ENCODE measurements around the gene PTBP3.

Gene PTBP3

DNA sequence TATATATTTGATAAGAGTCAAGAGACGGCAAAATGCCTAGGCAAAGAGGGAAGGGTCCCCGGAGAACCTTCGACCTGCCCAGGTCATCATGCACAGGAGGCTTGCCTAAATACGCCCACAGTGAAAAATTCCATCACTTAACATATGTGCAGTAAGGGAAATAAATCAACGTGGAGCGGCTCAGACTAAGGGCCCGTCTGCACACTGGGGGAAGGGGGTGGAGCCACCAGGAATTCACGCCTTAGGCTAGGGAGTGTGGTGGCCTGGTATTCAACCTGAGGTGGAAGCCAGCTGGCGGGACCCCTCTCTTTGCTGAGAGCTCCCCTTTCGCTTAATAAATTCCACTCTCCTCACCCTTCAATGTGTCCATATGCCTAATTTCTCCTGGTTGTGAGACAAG, 8.3 kb downstream of the PTBP3 start:
- Histone ChIP-seq H3K4me3 (ENCODE audit: severe bottlenecking) (no peak overlapping the region), H3K27ac (ENCODE audit: poor library complexity, severe bottlenecking) (no peak overlapping the region), H3K9me3 (ENCODE audit: severe bottlenecking) (peaks cover 4% of the 10 kb centered on the region), H3K36me3 (ENCODE audit: low read depth) (peaks cover 16% of the 10 kb centered on the region), H3K4me1 (ENCODE audit: insufficient read depth, poor library complexity, severe bottlenecking) (peaks cover 11% of the 10 kb centered on the region), H3K27me3 (ENCODE audit: insufficient read depth, poor library complexity, severe bottlenecking) (no peaks in the 10 kb centered on the region)
- DNase-seq (ENCODE audit: low spot score) (no peak), ATAC-seq (ENCODE audit: low read depth) (no peak)
- TF ChIP-seq, protein P1, sequence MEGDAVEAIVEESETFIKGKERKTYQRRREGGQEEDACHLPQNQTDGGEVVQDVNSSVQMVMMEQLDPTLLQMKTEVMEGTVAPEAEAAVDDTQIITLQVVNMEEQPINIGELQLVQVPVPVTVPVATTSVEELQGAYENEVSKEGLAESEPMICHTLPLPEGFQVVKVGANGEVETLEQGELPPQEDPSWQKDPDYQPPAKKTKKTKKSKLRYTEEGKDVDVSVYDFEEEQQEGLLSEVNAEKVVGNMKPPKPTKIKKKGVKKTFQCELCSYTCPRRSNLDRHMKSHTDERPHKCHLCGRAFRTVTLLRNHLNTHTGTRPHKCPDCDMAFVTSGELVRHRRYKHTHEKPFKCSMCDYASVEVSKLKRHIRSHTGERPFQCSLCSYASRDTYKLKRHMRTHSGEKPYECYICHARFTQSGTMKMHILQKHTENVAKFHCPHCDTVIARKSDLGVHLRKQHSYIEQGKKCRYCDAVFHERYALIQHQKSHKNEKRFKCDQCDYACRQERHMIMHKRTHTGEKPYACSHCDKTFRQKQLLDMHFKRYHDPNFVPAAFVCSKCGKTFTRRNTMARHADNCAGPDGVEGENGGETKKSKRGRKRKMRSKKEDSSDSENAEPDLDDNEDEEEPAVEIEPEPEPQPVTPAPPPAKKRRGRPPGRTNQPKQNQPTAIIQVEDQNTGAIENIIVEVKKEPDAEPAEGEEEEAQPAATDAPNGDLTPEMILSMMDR (IDR thresholded peaks at IDR 0.05; ENCODE audit: poor library complexity, severe bottlenecking), result no peak

DNA sequence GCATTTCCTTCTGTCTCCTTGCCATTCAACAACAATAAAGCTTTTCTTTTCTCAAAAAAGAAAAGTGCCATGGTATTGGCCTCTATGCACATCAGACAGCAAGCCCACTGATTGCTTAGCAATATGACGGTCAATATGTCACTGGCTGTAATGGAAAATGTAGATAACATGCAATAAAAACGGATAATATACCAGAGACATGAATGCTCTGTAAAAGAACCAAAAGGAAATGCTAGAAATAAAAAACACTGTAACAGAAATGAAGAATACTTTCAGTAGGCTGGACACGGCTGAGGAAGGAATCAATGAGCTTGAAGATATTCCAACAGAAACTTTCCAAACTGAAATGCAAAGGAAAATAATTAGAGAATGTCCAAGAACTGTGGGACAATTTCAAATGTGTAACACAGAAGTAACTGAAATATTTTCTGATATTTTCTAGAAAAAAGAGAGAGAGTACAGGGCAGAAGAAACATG, 10.0 kb downstream of the PTBP3 start:
- TF ChIP-seq, protein P1 (IDR thresholded peaks at IDR 0.05; ENCODE audit: poor library complexity, severe bottlenecking), result no peak
- H3K4me1 ChIP-seq (ENCODE audit: insufficient read depth, poor library complexity, severe bottlenecking), result peaks cover 10% of the 10 kb centered on the region
- DNase-seq (ENCODE audit: low spot score) (no peak), ATAC-seq (ENCODE audit: low read depth) (no peak)
- H3K4me3 ChIP-seq (ENCODE audit: severe bottlenecking), result no peak overlapping the region
- no peak overlapping the region for H3K27ac ChIP-seq (ENCODE audit: poor library complexity, severe bottlenecking)
- no peaks in the 10 kb centered on the region for H3K27me3 ChIP-seq (ENCODE audit: insufficient read depth, poor library complexity, severe bottlenecking)
- H3K9me3 ChIP-seq (ENCODE audit: severe bottlenecking), result peaks cover 4% of the 10 kb centered on the region
- H3K36me3 ChIP-seq (ENCODE audit: low read depth), result peaks cover 18% of the 10 kb centered on the region

DNA sequence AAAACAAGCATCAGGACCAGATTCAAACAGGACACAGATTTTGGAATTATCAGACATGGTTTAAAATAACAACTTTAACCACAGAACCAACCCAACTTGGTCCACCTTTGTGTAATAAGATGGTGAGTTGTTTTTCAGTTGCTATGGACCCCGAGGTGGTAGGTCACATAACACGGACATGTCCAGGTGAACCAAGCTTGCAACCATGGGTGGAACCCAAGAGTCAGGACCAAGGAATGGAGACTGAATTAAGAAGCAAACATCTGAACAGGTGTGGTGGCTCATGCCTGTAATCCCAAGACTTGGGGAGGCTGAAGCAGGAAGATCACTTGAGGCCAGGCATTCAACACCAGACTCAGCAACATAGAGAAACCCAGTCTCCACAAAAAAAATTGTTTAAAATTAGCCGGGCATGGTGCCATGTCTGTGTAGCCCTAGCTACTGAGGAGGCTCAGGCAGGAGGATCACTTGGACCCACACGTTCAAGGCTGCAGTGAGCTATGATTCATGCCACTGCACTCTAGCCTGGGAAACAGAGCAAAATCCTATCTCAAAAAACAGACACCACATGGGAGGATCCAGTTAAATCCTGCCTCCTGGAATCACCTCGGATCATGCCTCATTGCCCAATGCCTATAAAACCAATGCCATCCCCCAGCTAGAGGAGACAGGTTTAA, 10.6 kb downstream of the PTBP3 start:
- Histone ChIP-seq H3K27me3 (ENCODE audit: insufficient read depth, poor library complexity, severe bottlenecking) (no peaks in the 10 kb centered on the region), H3K4me3 (ENCODE audit: severe bottlenecking) (no peak overlapping the region), H3K9me3 (ENCODE audit: severe bottlenecking) (peaks cover 4% of the 10 kb centered on the region), H3K36me3 (ENCODE audit: low read depth) (peaks cover 18% of the 10 kb centered on the region), H3K27ac (ENCODE audit: poor library complexity, severe bottlenecking) (no peak overlapping the region), H3K4me1 (ENCODE audit: insufficient read depth, poor library complexity, severe bottlenecking) (peaks cover 4% of the 10 kb centered on the region)
- DNase-seq (ENCODE audit: low spot score) (no peak), ATAC-seq (ENCODE audit: low read depth) (no peak)
- TF ChIP-seq, protein P1 (IDR thresholded peaks at IDR 0.05; ENCODE audit: poor library complexity, severe bottlenecking), result no peak

DNA sequence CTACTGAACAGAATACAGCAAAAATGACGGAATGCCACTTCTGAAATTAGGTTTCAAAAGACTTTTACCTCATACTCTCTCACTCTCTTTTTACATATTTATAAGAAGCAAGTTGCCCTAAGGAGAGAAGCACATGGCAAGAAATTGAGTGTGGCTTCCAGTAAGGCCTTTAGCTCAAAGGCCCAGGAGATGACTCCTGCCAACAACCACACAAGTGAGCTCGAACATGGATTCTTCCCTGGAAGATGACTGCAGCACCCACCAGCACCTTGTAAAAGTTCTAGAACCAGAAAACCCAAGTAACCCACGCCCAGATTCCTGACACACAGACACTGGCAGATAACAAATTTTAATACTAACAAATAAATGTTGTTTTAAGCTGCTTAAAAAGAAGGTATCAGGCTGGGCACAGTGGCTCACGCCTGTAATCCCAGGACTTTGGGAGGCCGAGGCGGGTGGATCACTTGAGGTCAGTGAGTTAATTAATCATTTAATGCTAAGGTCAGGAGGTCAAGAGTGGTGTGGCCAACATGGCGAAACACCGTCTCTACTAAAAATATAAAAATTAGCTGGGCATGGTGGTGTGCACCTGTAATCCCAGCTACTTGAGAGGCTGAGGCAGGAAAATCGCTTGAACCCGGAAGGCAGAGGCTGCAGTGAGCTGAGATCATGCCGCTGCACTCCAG, 17.0 kb downstream of the PTBP3 start:
- ATAC-seq (ENCODE audit: low read depth) (no peak), DNase-seq (ENCODE audit: low spot score) (no peak)
- TF ChIP-seq, protein P1 (IDR thresholded peaks at IDR 0.05; ENCODE audit: poor library complexity, severe bottlenecking), result no peak
- no peaks in the 10 kb centered on the region for H3K9me3 ChIP-seq (ENCODE audit: severe bottlenecking)
- no peaks in the 10 kb centered on the region for H3K27me3 ChIP-seq (ENCODE audit: insufficient read depth, poor library complexity, severe bottlenecking)
- no peaks in the 10 kb centered on the region for H3K4me1 ChIP-seq (ENCODE audit: insufficient read depth, poor library complexity, severe bottlenecking)
- H3K4me3 ChIP-seq (ENCODE audit: severe bottlenecking), result no peak overlapping the region
- H3K27ac ChIP-seq (ENCODE audit: poor library complexity, severe bottlenecking), result no peak overlapping the region
- peaks cover 5% of the 10 kb centered on the region; the same call in 1 of the 2 replicates for H3K36me3 ChIP-seq (ENCODE audit: low read depth)
